GM19023 (cell line): Measurements from ENCODE around the gene CIC.

Source experiments
- ATAC-seq: cut with Tn5 transposase; IDR thresholded peaks from one replicate; pipeline ENCODE4 v1.9.1; 2021; ENCODE audit warnings: mild to moderate bottlenecking, moderate library complexity; ENCODE audit not compliant: unreplicated experiment

The CIC gene

GRCh38 chr19:42268704-42269477 lies at the start of gene CIC:
Gene CIC, plus strand, starts transcription at chr19:42269252. Its CDS starts 2,532 bp downstream, at chr19:42271784.
- peak; percentile 84 for ATAC-seq

GRCh38 chr19:42219812-42220750 lies 49.0 kb upstream of the CIC start, which contains the start of gene ZNF526:
Gene ZNF526, plus strand, starts transcription at chr19:42220312. Its CDS starts 4,092 bp downstream, at chr19:42224404.
- ATAC-seq: peak; percentile 72

GRCh38 chr19:42220751-42221097 lies 48.3 kb upstream of the CIC start:
- ATAC-seq: no peak

DNA sequence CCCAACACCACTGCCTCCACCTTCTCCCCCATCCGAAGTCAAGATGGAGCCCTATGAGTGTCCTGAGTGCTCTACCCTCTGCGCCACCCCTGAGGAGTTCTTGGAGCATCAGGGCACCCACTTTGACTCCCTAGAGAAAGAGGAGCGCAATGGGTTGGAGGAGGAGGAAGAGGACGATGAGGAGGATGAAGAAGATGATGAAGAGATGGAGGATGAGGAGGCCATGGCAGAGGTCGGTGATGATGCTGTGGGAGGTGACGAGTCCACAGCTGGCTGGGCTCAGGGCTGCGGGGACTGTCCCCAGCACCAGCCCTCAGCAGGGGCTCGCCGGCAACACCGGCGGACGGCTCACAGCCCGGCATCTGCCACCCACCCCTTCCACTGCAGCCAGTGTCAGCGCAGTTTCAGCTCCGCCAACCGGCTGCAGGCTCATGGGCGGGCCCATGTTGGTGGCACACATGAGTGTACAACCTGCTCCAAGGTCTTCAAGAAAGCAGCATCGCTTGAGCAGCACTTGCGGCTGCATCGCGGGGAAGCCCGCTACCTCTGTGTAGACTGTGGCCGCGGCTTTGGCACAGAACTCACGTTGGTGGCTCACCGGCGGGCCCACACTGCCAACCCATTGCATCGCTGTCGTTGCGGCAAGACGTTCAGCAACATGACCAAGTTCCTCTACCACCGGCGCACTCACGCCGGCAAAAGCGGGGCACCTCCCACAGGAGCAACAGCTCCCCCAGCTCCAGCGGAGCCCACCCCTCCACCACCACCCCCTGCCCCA lies 43.9 kb upstream of the CIC start:
- ATAC-seq: no peak

GRCh38 chr19:42225718-42226292 lies 43.2 kb upstream of the CIC start:
- ATAC-seq: no peak

DNA sequence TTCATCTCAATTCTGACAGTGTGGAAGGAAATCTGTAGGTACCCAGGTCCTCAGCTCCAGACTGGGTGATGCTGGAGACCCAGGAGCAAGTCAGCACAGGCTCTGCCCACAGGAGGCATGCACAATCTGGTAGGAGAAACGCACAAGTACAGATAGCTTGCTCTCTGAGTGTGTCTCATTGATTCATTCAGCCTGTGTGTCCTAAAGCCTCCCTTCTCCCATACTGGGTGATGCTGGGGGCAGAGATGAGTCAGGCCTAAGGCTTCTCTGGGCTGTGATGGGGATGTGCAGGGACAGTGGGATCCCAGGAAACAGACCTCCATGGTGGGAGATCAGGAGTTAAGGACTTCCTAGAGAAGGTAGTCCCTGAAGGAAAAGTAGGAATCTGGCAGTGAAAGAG lies 42.2 kb upstream of the CIC start:
- ATAC-seq: no peak

DNA sequence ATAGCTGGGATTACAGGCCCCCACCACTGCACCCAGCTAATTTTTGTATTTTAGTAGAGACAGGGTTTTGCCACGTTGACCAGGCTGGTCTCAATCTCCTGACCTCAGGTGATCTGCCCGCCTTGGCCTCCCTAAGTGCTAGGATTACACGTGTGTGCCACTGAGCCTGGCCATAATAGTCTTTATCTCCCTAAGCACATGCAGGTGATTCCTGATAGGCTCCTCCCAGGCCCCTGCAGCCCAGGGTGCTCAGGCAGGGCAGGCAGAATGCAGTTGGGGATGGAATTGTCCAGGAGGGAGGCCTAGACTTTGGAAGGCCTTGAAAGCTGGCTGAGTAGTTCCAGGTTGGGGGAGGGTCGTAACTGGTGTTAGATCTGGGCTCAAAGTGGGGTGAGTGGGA lies 40.4 kb upstream of the CIC start:
- ATAC-seq: no peak

DNA sequence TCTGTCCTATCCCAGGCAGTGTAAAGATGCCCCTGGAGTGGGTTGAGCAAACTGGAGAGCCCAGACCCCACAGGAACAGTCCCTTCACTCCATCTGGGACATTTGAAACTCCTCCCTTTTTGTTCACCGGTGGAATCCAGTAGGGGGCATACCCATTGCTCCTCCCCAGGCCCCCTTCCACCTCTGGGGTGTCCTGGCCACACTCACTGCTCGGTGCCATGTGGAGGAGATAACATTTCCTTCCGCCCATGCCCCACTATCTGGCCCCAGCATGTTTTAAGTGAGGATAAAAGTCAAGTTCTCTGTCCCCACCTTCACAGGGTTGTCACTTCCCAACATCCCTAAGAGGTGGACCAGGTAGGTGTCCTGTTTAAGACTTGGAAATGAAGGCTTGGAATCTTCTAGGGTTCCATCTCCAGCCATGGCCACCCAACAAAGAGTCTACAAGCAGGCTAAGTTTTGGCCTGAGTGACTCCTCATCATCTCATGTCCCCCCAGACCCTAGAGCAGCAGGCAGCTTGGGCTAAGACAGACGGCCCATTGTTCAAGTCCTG lies 39.7 kb upstream of the CIC start:
- no peak for ATAC-seq

DNA sequence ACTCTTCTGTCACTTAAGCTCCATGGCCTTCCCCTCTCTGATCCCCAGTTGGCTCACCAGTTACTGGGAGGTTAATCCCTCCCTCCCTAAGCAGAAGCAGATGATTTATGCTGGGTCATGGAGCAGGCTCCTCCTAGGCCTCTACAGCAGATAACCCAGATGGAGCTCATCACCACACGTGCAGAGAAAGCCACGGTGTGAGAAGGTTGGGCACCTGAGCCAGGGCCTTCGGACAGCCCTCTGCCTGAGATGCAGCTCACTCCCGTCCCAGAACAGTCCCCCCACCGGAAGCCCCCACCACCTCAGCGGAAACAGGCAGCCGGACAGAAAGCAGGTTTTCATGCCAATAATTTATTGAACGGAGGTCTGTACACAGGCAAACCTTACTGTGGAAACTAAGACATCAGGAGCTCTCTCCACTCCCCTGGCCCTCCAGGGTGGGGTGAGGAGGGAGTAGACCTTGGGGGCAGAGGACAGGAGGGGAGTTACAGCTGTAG lies 39.1 kb upstream of the CIC start:
- ATAC-seq: no peak

DNA sequence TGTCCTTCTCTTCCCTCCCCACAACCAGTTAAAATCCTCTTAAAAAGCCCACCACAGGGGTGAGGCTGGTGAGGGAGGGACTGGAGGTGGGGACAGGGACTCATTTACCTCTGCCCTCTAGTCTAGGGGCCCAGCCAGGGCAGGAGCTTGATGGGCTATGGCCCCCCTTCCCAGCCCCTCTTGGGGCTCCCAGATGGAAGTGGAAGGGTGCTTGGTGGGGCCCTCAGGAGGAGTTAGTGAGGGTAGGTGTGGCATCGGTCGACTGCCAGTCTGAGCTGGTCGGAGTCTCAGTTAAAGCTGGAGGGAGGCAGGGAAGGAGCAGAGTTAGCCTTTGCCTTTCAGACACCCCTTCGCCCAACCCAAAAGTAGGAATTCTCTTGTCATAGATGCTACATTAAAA lies 38.5 kb upstream of the CIC start:
- no peak for ATAC-seq

DNA sequence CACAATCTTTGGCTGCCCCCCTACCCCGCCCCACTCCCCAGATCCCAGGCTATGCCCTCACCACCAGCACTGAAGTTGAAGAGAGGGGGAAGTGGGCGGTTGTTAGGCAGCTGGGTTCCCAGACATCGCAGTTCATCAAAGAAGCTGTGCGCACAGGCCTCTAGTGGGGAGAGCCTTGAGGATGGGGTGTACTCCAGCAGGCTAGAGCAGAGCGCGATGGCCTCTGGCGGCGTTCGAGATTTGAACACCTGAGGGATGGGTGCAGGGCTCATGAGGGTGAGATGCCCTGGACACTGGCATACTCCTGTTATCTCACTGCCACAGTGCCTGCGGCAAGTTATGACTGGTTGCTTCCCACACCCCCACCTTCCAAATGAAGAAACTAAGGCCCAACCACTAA lies 36.6 kb upstream of the CIC start:
- ATAC-seq: no peak

- ATAC-seq: no peak
Measured at GRCh38 chr19:42233106-42233505, 35.9 kb upstream of the CIC start.

DNA sequence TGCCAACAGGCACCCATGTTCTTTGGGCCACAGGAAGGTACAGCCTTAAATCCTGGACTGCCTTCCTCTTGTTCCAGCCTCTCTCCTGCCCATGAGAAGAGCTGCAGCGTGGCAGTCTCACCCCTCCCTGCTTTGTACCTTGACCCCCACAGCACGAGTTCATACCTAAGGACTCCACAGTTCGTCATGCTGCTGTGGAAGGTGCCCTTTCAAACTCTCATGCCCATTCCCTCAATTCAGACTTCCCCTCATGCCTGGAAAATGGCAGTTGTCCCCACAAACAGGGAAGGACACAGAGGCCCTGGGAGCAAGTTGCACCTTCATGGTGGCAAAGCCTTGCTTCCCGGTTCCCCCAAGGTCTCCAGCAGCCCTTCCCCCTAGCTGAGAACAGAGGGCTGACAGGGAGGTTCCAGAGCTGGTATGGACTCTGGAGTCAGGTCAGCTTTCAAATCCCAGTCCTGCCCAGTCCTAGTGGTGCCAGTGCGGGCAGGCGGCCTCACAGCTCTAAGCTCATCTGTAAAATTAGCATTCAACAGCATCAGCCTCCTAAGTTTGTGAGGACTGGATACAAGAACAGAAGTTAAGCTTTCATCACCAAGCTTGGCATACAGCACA lies 35.3 kb upstream of the CIC start:
- no peak for ATAC-seq

DNA sequence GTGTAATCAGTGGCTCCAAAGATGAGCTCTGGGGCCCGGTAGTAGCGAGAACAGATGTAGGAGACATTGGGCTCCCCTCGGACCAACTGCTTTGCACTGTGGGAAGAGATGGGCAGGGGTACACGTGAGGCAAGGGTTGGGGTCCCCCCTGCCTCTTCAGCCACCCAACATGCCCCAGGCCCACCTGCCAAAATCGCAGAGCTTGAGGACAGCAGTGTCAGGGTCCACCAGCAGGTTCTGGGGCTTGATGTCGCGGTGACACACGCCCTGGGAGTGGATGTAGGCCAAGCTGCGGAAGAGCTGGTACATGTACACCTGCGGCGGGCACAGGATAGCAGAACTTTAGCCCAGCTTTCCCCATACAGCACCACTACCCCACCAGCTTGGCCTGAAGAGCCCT lies 34.7 kb upstream of the CIC start:
- ATAC-seq: no peak

DNA sequence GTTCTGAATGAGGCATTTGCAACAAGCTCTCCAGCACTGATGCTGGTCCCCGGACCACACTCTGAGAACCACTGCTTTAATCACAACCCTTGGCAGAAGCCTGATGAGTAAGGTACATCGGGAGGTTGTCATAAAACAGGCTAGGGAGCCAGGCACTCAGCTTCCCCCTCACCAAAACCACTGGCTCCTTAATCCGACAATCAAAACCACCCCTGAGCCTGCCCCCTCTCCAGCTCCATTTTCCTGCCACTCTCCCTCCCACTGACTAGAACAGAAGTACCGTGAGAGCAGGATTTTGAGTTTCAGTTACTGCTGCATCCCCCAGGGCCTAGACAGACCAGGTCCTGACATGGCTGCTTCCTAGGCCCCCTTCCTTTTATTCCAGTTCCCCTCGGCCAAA lies 33.9 kb upstream of the CIC start:
- no peak for ATAC-seq

DNA sequence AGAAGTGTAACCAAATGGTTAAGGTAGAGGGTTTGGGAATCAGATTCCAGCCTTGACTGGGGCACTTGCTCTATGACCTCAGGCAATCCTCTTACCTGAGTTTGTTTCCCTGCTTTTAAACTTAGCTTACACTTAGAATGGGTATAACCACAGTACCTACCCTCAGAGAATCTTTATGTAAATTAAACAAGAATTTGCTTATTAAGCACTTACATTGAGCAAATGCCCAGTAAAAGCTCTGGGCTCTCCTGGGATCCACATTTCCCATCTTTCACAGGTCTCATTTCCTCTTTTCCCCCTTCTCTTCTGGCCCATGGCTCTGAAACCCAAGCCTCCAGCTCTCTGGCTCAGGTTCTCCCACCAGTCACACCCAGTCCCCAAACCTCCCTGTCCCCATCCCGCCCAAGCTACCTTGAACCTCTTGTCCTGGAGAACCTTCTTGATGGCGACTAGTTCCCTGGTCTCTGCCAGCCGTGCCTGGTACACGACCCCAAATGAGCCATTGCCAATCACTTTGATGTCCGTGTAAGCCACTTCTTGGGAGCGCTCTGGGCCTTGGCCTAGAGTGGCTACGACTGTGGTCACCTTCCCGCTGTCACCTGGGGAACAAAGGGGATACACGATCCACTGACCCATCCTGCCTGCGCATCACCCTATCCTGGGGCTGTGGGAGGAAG lies 29.4 kb upstream of the CIC start:
- ATAC-seq: no peak

DNA sequence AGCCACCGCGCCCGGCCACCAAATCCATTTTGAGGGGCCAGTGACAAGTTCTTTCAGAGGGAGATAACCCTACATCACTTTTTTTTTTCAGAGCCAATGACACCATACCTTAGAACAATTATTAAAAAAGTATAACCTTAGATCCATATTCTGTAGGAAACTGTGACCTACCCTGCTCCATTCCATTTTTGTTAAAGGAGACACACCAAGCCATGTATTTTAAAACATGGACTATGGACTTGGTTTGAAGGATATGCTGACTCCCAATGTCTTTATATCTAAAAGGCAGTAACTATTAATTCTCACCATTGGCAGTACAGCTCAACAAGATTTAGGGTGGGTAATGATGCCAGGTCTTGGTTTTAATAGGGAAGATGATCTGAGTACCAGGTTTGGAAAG lies 27.8 kb upstream of the CIC start:
- ATAC-seq: no peak

- peak; percentile 0 for ATAC-seq
Measured at GRCh38 chr19:42242069-42242511, 27.0 kb upstream of the CIC start.
